Fibroblast of skin of right biceps (primary cell): Measurements from ENCODE around the gene SPATA24.
"Not testable (repeated sequence)": the region's sequence is repeated elsewhere in the genome, so short reads cannot be mapped to it uniquely, and the experiment has no call there.

Experiments used
- DNase-seq: peaks from one replicate; pipeline ENCODE4 v3.0.0-alpha.2; 2013

The SPATA24 gene

DNA sequence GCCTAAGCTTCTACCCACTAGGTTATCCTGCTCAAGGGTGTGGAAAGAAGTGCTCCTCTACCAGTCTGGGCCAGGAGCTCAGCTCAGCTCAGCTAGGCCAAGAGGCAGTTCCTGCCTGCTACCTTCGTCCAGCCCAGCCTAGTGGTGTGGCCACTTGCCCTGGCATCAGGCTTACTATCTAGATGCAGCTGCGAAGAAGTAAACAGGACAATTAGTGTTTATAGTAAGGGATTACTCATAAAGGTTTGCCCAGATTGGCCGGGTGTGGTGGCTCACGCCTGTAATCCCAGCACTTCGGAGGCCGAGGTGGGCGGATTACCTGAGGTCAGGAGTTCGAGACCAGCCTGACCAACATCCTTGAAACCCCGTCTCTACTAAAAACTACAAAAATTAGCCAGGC, 12.8 kb upstream of the SPATA24 start:
- no peak for DNase-seq

DNA sequence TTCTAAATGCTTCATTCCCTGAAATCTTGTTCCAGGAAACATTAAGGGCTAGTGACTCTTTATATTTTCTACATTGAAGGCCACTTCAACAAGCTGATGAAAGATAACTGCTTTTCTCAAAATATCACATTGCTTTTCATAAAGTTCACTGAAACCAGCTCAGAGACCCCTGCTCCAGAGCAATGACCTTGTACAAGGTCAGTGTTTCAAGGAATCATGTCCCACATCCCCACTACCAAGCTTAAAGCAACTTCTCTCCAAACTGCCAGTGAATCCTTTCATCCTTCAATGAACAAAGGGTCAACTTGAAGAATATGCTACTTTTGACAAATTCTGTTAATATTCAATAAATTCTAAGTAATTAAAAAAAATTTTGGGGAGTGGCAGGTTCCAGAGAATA, 12.0 kb upstream of the SPATA24 start:
- DNase-seq, result no peak

DNA sequence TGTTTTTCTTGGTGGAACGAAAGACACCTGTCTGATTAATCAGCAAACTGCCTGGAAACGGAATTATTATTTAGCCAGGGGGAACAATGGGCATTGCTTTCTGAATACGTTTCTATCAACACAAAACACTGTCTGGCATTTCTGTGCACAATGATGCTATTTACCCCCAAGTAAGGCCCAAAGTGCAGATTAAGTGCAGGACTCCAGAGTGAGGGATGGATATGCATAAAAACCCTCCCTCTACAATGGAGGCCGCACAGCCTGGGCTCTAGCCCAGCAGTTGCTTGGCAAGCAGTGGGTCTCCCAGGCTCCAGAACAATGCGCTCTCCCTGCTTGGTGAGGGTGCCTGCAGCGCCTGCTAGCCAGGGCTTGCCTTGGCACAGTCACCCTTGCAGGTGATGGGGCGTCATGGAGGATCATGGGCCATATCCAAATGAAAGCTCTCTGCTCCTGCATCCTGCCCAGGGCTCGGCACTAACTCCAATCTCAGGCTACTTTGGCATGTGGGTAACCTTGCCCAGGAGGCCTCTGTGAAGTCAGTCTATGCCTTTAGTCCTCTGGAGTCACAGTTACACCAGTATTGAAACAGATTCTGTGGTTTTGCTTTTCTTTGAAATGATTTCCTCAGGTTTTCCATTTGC, 11.5 kb upstream of the SPATA24 start:
- DNase-seq, result no peak

DNA sequence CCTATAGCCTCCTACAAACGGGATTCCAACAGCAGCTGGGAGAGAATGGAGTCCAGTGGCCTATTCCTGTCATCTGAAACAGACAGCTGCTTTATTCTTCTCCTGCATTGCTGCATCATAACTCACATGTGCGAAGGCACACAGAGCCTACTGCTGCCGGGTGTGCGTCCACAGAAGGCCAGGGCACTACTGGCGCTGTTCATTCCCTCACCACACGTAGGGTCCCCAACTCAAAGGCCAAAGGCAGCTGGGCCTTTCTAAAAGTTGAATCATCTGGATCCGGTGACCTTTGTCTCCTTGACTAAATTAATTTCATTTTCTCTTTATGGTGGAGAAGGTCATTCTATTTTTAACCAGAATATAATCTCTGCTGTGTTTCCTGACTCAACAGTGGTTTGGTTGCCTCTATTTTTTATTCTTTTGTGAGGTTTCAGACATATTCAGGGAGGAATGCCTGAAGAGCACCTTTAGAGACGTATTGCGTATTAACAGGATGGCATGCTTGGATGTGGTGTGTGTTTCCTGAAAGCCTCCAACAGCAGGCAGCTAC, 10.8 kb upstream of the SPATA24 start:
- DNase-seq, result no peak

DNA sequence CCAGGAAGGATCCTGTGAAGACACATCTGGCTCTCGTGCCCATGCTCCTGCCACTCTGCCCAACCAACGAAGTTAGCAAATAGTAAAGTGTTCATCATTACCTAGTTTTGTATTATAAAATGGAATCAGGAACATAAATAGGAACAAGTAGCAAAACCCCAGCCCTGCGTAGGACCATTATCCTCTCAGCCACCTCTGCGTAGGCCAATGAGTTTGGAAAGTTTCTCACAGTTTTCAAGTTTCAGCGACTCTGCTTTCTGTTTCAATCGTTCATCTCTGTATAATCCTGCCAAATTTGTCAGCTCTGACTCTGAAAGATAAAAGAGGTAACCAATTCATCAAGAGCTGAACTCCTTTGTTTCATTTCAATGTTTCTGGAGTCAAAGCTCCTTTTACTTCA, 10.1 kb upstream of the SPATA24 start:
- no peak for DNase-seq

DNA sequence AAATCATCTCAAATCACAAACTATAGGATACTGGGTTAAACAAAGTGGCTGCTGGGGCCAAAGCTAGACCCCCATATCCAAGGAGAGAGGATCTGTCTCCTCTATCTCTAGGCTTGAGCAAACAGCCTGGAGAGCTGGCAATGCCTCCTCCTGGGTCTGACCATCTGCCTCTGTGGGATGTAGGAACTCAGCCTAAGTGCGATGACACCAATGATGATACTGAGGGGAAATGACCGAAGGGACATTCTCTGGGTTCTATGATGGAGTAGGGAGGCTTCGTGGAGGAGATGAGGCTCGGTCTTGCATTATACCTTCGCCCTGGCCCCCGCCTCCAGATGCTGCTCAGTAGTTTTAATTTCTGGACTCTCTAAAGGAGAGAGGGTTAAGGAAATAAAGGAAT, 9.3 kb upstream of the SPATA24 start:
- no peak for DNase-seq

DNA sequence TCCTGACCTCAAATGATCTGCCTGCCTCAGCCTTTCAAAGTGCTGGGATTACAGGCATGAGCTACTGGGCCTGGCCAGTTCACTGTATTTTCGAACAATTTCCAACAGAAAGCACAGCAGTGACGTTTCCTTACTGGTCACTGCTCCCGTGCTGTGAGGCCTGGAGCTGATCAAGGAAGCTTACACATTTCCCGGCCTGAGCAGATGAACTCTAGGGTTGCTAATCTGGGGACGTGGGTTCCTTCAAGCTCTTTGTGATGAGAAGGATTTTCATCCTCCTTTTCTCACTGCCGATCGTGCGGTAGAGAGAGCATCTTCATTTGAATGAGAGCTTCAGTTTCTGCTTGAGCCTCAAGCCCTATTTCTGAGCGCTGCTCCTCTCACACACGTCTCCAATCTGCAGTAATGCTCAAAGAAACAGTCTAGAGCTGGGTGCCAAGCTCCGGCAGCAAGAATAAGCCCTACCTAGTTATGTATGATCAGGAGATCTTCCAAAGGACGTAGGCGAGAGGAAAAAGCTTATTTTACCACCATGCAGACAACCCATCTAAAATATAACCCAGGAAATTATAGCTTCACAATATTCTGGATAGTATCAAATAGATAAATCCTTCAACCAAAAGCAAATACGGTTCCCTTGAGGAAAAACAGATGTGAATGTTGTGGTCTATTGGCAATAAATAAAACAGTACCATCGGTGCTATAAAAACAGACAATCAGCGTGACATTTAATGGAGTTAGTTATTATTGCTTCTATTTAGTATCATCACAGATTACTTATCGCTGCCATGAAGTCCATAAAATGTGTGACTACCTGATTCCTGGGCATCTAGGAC, 7.3 kb upstream of the SPATA24 start:
- no peak for DNase-seq

DNA sequence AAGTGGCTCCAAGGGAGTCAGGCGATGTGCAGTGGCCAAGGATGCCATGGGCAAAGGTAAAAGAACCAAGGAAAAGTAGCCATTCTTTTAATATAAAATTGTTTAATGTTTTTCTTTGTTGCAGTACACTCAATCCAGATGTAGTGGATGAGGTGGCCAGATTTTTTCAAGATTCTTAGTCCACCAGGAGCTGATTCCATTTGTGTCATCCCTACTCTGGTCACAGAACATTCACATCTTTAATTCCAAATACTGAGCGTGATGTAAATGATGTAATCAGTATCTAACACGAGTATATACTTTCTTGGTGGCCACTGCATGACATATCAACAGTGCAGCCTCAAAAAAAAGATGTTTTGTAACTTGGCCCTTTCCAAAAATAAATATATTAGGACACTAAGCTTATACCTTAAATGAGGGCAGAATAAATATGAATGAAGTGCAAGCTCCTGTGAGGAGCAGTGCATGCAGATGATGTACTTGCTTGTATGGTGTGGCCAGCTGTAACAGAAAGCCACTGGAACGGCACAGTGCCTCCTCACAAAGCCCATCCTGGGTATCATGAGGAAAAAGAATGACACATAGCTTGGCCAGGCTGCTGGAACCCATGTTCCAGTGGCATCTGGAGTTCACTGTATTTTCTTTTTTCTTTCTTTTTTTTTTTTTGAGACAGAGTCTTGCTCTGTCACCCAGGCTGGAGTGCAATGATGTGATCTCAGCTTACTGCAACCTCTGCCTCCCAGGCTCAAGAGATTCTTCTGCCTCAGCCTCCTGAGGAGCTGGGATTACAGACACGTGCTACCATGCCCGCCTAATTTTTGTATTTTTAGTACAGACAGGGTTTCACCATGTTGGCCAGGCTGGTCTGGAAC, 6.5 kb upstream of the SPATA24 start:
- no peak for DNase-seq

DNA sequence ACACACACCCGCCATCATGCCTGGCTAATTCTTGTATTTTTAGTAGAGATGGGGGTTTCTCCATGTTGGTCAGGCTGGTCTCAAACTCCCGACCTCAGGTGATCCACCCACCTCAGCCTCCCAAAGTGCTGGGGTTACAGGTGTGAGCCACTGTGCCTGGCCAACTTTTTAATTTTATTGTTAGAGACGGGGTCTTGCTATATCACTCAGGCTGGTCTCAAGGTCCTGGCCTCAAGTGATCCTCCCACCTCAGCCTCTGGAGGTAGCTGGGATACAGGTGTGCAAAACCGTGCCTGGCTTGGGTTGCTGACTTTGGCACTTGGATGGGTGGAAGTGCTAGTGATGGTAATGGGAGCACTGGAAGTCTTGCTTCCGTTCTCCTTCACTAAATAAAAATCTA, 5.2 kb upstream of the SPATA24 start:
- not testable (repeated sequence) for DNase-seq

DNA sequence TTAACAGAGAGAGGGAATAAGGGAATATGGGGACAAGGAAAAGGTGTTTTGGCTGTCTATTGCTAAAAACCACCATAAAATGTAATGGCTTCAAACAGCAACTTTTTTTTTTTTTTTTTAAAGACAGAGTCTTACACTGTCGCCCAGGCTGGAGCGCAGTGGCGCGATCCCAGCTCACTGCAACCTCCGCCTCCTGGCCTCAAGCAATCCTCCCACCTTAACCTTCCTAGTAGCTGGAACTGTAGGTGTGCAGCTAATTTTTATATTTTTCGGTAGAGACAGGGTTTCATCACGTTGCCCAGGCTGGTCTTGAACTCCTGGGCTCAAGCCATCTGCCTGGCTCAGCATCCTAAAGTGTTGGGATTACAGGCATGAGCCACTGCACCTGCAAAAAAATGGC, 4.3 kb upstream of the SPATA24 start:
- DNase-seq, result no peak

DNA sequence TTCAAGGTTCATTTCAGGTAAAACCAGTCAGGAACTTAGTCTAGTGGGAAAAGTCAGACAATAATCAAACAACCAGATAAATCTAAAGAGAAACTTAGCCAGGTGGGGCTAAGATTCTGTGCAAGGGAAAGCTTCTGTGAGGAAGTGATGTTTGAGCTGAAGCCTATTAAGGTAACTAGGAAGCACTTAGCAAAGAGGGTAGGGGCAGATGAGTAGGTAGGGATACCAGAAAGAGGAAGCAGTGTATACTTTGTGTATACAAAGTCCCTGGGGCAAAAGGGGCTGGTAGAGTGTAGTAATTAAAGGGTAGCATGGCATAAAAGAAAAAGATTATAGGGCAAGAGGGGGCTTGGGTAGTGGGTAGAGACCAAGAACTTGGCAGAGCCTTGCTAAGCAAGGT, 3.6 kb upstream of the SPATA24 start:
- DNase-seq, result no peak

DNA sequence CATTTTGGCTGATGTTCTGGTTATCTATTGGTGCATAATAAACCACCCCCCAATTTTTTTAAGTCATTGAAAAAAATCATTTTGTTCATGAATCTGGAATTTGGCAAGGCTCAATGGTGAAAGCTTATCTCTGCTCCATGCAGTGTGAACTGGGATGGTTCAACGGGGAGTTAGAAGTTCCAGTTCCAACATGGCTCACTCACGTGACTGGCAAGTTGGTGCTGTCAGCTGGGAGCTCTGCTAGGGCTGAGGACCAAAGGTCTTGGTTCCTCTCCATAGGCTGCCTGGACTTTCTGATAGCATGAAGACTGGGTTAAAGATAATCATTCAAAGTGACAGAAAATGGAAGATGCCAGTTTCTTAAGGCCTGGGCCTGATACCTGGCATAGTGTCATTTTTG, 3.1 kb upstream of the SPATA24 start:
- DNase-seq, result no peak

DNA sequence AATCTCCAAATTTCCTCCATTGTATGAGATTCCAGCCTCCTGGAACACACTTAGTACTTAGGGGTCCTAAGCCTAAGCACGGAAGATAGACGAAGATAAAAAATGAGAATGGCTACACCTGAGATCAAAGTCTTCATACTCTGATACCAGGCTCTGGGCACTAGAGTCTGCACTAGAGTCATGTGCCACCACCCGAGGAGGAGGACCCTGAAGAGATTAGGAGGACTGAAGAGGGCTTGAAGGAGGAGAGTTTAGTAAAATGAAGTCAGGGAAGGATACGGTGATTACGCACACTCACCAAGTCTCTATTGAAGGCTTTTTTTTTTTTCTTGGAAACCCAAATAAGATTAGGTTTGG, 573 bp upstream of the SPATA24 start:
- DNase-seq, result no peak

DNA sequence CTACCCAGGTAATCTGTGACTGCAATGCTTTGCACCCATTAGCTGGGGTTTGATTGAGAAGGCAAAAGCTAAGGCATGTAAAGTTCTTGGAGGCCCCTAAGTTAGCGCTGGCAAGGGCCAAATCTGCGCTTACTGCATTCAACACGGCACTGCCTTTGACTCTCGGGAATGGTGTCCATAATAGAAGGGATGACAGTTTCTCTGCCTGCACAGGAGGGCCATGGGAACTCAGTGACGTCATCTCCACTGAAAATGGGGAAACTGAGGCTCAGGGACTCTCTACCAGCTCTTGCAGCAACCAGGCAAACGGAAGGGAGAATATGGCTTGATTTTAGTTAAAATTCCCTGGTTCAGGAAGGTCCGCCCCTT, 487 bp downstream of the SPATA24 start:
- DNase-seq, result no peak

DNA sequence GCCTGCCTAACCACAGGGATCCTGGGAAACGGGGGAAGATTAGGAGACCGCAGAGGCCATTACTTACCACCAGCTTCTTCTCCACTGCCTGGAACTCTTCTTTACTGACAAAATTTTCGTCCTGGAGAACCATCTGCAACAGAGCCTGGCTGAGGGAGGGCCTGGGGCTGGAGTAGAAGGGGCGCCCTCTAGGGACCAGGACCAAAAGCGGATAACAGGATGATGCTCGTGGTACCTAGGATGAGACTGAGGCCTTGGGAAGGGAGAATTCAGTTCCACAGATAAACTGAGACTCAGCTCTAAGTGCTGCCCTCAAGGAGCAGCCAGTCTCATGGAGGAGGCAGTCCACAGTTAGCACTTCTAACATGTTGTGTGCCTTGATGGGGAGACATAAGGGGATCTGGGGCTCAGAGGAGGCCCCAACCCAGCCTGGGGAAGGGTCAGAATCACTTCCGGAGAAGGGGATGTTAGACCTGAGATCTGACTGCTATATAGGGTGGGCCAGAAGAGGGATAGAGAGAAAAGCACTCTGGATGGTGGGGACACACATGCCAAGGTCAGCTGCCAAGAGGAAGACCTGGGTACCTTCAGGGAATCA, 1.2 kb downstream of the SPATA24 start:
- DNase-seq, result no peak

DNA sequence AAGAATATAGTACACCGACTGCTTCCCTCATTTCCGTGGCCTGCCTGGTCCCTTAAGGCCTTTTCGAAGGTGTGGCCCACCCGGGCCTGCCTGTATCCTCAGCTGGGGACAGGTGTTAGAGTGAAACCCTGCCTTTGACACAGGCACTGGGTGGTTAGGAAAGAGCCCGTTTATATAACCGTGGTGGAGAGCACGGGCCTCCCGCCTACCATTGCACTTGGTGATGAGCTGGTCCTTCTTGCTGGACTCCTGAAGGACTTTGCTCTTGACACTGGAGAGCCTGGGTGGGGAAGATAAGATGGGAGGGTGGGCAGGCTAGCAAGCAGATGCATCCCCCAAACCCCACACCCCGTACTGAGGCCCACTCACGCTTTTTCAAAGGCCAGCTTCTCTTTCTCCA, 2.3 kb downstream of the SPATA24 start:
- DNase-seq, result no peak

DNA sequence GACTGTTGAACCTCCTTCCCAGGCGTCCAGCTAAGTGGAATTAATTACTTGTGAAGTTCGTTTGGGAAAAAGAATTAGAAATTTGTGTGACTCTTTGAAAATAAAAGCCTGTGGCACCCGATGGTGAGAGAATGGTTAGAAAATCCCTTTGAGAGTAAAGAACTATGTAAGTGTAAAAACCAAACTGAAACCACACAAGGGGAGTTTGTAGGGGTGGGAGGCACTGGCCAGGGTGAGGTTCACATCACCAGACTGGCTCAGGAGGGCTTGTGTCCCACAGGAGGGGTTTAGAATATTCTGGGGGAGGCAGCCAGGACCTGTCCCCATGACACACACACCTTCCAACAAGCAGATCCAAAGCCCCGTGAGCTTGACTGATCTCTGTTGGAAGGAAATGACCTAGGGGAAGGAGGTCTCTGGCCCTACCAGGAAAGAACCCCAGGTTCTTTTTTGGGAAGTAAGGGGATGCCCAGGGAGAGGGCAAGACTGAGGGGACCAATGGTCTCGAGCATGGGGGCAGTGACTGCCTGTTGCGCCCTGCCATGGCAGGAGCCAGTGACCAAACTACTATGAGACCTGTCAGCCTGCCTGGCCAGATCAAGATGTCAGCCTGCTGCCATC, 4.3 kb downstream of the SPATA24 start:
- DNase-seq, result no peak

DNA sequence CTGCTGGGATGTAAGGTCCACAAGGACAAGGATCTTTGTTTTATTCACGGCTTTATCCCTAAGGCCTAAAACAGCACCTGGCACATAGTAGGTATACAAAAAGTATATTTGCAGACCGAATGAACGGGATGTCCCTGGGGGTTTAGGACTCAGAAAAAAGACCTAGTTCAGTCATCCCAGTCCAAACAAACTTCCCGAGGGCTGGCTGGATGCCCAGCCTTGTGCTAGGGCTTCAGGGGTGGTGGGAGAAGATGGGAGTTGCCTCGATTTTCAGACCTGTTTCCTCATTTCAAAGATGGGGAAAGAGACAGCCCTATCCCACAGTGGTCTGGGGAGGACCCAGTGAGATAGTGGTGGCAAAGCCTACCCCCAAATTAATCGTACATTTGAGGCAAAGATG, 6.0 kb downstream of the SPATA24 start:
- no peak for DNase-seq

DNA sequence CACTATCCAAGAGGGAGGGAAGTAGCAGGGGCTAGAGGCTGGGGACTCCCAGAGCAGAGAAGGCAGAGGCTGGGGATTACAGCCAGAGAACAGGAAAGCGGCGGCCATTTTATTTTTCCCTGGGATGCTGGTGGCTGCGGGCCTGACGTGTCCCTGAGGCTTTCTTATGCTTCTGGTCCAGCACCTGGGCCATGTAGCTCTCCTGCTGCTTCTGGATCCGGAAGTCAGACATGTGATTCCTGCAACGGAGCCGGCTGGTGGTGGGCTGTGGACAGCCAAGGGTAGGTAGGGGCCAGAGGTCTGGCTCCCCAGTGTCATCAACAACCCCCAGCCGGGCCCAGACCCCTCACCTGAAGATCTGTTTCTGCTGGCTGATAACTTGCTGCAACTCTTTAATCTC, 7.2 kb downstream of the SPATA24 start:
- no peak for DNase-seq

DNA sequence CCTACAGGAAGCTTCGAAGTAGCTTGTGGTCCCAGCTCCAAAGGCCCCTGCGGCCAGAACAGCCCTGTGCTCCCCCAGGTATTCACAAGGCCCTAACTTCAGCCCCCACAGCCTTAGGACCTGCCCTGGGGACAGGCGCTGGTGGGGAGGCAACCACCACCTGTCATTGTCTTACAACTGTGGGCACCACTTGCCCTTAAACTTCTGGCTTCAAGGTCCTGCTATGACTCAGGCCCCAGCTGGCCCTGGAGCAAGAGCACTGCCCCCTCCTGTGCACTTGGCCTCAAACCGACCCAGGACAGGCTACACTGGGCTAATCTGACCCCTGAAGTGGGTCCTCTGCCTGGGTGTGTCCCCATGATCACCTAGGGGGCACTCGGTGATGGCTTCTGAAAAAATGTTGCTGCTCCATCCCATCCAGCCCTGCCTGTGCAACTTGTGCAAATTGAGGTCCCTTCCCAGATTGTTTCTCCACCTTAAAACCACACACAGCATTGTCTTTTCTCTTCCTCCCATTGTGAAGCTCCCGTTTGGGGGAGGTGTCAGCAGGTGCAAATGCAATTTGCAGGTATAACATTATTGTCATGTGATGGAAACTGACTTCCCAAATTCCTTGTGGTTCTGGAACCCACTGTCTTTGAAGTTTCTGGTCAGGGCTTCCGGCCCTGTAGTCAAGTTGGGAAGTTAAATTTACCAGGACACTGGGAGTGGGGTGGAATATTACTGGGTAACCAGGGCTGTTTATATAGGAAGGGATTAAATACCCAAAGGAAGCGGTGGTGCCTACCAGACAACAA, 7.8 kb downstream of the SPATA24 start:
- DNase-seq, result no peak

DNA sequence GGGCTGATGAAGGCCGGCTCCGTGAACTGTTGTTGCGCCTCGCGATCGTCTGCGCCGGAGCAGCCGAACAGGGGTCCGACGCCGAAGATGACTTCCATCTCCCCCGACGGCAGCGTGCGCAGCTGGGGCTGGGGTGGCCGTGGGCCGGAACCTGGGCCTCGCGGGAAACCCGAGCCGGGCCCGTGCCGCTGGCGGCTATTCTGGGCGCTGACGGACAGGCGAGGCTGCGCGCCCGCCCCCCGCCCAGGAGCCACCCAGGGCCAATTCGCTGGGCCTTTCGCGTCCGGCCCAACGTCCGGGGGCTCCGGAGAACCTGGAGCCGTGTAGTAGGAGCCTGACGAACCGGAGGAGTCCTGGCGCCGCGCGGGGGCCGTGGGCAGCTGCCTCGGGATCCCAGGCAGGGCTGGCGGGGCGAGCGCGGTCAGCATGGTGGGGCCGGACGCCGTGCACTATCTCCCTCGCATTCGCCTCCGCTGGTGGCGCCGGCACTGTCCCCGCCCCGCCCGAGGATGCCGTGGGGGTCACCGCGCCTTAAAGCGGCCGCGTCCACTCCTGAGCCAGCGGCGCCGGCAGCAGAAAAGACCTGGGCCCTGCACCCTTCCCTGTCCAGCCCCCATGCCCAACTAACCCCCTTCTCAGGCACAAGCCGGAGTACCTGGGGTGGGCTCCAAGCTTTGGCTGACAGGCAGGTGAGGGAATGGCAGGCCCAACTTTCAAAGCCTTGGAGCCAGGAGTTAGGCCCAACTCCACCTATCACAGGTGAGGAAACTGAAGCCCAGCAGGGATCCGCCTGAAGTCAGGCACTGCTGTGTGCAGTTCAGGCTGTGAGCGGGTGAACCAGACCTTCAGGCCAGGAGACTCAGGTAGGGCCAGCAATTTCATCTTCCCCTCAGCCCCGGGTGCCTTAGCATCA, 9.0 kb downstream of the SPATA24 start, which contains the start of gene PROB1:
Gene PROB1, minus strand, starts transcription at position 451 of the 913 bp plus-strand sequence. Its CDS starts 23 bp downstream, at position 428.
- no peak for DNase-seq
